Measurements from ENCODE around the gene CORO7.

CORO7 gene

GRCh38 chr16:4364196-4365013 lies 52.0 kb downstream of the CORO7 start:
- Histone ChIP-seq H3K9me3 (no peaks in the 10 kb centered on the region), H3K4me3 (ENCODE audit: low read depth, low read length) (no peak overlapping the region), H3K27me3 (no peaks in the 10 kb centered on the region), H3K36me3 (no peaks in the 10 kb centered on the region), H3K4me1 (peaks cover 5% of the 10 kb centered on the region)
- peak; percentile 6 for DNase-seq
- TF ChIP-seq CTCF (IDR thresholded peaks at IDR 0.05; ENCODE audit: low read depth, low read length), result no peak

GRCh38 chr16:4362476-4363135 lies 53.8 kb downstream of the CORO7 start:
- H3K36me3 ChIP-seq, result no peaks in the 10 kb centered on the region
- DNase-seq, result peak; percentile 7
- no peak for TF ChIP-seq CTCF (IDR thresholded peaks at IDR 0.05; ENCODE audit: low read depth, low read length)
- peaks cover 7% of the 10 kb centered on the region for H3K4me1 ChIP-seq
- no peaks in the 10 kb centered on the region for H3K27me3 ChIP-seq
- no peaks in the 10 kb centered on the region for H3K9me3 ChIP-seq
- no peak overlapping the region for H3K4me3 ChIP-seq (ENCODE audit: low read depth, low read length)

- H3K9me3 ChIP-seq, result no peaks in the 10 kb centered on the region
- H3K36me3 ChIP-seq, result no peaks in the 10 kb centered on the region
- H3K27me3 ChIP-seq, result no peaks in the 10 kb centered on the region
- no peak for DNase-seq
- no peak overlapping the region for H3K4me3 ChIP-seq (ENCODE audit: low read depth, low read length)
- H3K4me1 ChIP-seq, result peaks cover 7% of the 10 kb centered on the region
- TF ChIP-seq CTCF (IDR thresholded peaks at IDR 0.05; ENCODE audit: low read depth, low read length), result no peak
These were observed 54.5 kb downstream of the CORO7 start for GRCh38 chr16:4361944-4362311.

GRCh38 chr16:4361033-4361943 lies 55.1 kb downstream of the CORO7 start:
- Histone ChIP-seq H3K4me3 (ENCODE audit: low read depth, low read length) (no peak overlapping the region), H3K4me1 (peaks cover 7% of the 10 kb centered on the region), H3K36me3 (no peaks in the 10 kb centered on the region), H3K27me3 (no peaks in the 10 kb centered on the region), H3K9me3 (no peaks in the 10 kb centered on the region)
- TF ChIP-seq CTCF (IDR thresholded peaks at IDR 0.05; ENCODE audit: low read depth, low read length), result no peak
- peak; percentile 11 for DNase-seq

GRCh38 chr16:4360538-4361021 lies 55.8 kb downstream of the CORO7 start:
- no peaks in the 10 kb centered on the region for H3K9me3 ChIP-seq
- peaks cover 7% of the 10 kb centered on the region for H3K4me1 ChIP-seq
- peak; percentile 83 for DNase-seq
- no peak for TF ChIP-seq CTCF (IDR thresholded peaks at IDR 0.05; ENCODE audit: low read depth, low read length)
- no peaks in the 10 kb centered on the region for H3K36me3 ChIP-seq
- H3K27me3 ChIP-seq, result no peaks in the 10 kb centered on the region
- H3K4me3 ChIP-seq (ENCODE audit: low read depth, low read length), result no peak overlapping the region
